H9 (cell line): ENCODE results near the gene PTGER4. TPM values are rescaled to one million over a fixed set of nuclear protein-coding genes. Genes with fewer than 3 reads are reported as not detected.
"Not testable (repeated sequence)": the region's sequence is repeated elsewhere in the genome, so short reads cannot be mapped to it uniquely, and the experiment has no call there.

Experiments
- DNase-seq: peaks from one replicate; pipeline ENCODE4 v3.0.0-alpha.2; 2017
- H2AFZ ChIP-seq: one replicate; pipeline ENCODE4 v1.6.1; 2013; ENCODE audit warnings: mild to moderate bottlenecking, low read length, control low read depth, moderate library complexity
- H2AK5ac ChIP-seq: 2 replicates; pipeline ENCODE4 v1.6.1; 2013; ENCODE audit warnings: low read length, control low read depth, mixed read lengths; ENCODE audit not compliant: insufficient read length
- H2BK120ac ChIP-seq: one replicate; pipeline ENCODE4 v1.6.1; 2013; ENCODE audit warnings: low read depth, mild to moderate bottlenecking, low read length, control low read depth, inconsistent platforms; ENCODE audit not compliant: poor library complexity, severe bottlenecking
- H2BK12ac ChIP-seq: 2 replicates; pipeline ENCODE4 v1.6.1; 2013; ENCODE audit warnings: low read length, control low read depth, mixed read lengths, low read depth; ENCODE audit not compliant: insufficient read length
- H2BK15ac ChIP-seq: 2 replicates; pipeline ENCODE4 v1.6.1; 2013; ENCODE audit warnings: low read depth, low read length, control low read depth
- H2BK20ac ChIP-seq: one replicate; pipeline ENCODE4 v1.6.1; 2013; ENCODE audit warnings: low read depth, mild to moderate bottlenecking, low read length, control low read depth, inconsistent platforms; ENCODE audit not compliant: poor library complexity, severe bottlenecking
- H2BK5ac ChIP-seq: 2 replicates; pipeline ENCODE4 v1.6.1; 2013; ENCODE audit warnings: low read length, control low read depth, mixed read lengths; ENCODE audit not compliant: insufficient read length
- H3K14ac ChIP-seq: 2 replicates; pipeline ENCODE4 v1.6.1; 2013; ENCODE audit warnings: low read length, control low read depth; ENCODE audit not compliant: insufficient read depth
- H3K18ac ChIP-seq: 2 replicates; pipeline ENCODE4 v1.6.1; 2013; ENCODE audit warnings: low read depth, mild to moderate bottlenecking, mixed read lengths, low read length, control low read depth; ENCODE audit not compliant: insufficient read length
- H3K23ac ChIP-seq: 2 replicates; pipeline ENCODE4 v1.6.1; 2013; ENCODE audit warnings: low read length, control low read depth, mixed read lengths, low read depth; ENCODE audit not compliant: insufficient read length
- H3K23me2 ChIP-seq: 2 replicates; pipeline ENCODE4 v1.6.1; 2013; ENCODE audit warnings: low read depth, mild to moderate bottlenecking, mixed read lengths, low read length, control low read depth; ENCODE audit not compliant: insufficient read length, poor library complexity, severe bottlenecking
- H3K27ac ChIP-seq: 2 replicates; pipeline ENCODE4 v1.5.1; 2013; ENCODE audit warnings: low read length, control low read depth, mixed read lengths, low read depth; ENCODE audit not compliant: insufficient read length
- H3K27me3 ChIP-seq: 2 replicates; pipeline ENCODE4 v1.6.1; 2013; ENCODE audit warnings: low read length, control low read depth, inconsistent platforms; ENCODE audit not compliant: insufficient read depth
- H3K4ac ChIP-seq: 2 replicates; pipeline ENCODE4 v1.6.1; 2013; ENCODE audit warnings: low read depth, mild to moderate bottlenecking, control low read depth, inconsistent platforms, low read length, moderate library complexity
- H3K4me1 ChIP-seq: 2 replicates; pipeline ENCODE4 v1.6.1; 2013; ENCODE audit warnings: low read length, control low read depth, inconsistent platforms; ENCODE audit not compliant: insufficient read depth
- H3K4me2 ChIP-seq: 2 replicates; pipeline ENCODE4 v1.6.1; 2013; ENCODE audit warnings: low read length, control low read depth, mixed read lengths; ENCODE audit not compliant: insufficient read length, insufficient read depth
- H3K56ac ChIP-seq: 2 replicates; pipeline ENCODE4 v1.6.1; 2013; ENCODE audit warnings: low read depth, mild to moderate bottlenecking, mixed read lengths, low read length, control low read depth; ENCODE audit not compliant: insufficient read length
- H3K79me1 ChIP-seq: 2 replicates; pipeline ENCODE4 v1.6.1; 2013; ENCODE audit warnings: low read depth, mild to moderate bottlenecking, moderate library complexity, low read length, control low read depth, inconsistent platforms; ENCODE audit not compliant: insufficient read depth, poor library complexity, severe bottlenecking
- H3K79me2 ChIP-seq: 2 replicates; pipeline ENCODE4 v1.6.1; 2013; ENCODE audit warnings: low read length, control low read depth, inconsistent platforms; ENCODE audit not compliant: insufficient read depth
- H3K9ac ChIP-seq: 2 replicates; pipeline ENCODE4 v1.6.1; 2013; ENCODE audit warnings: low read length, control low read depth, mixed read lengths; ENCODE audit not compliant: insufficient read length; ENCODE audit errors: extremely low read depth
- H3K9me3 ChIP-seq: one replicate; pipeline ENCODE4 v1.6.1; 2013; ENCODE audit warnings: low read depth, low read length, inconsistent platforms; ENCODE audit not compliant: control insufficient read depth
- H3T11ph ChIP-seq: one replicate; pipeline ENCODE4 v1.6.1; 2013; ENCODE audit warnings: mild to moderate bottlenecking, low read length, control low read depth, inconsistent platforms
- H4K20me1 ChIP-seq: one replicate; pipeline ENCODE4 v1.6.1; 2013; ENCODE audit not compliant: control insufficient read depth, insufficient read length, insufficient read depth
- H4K5ac ChIP-seq: 2 replicates; pipeline ENCODE4 v1.6.1; 2013; ENCODE audit warnings: low read depth, mild to moderate bottlenecking, mixed read lengths, low read length, control low read depth; ENCODE audit not compliant: insufficient read length
- H4K8ac ChIP-seq: replicated peaks from 2 replicates; pipeline ENCODE4 v1.6.1; 2013; ENCODE audit warnings: low read length, control low read depth, mixed read lengths, low read depth; ENCODE audit not compliant: insufficient read length
- H4K91ac ChIP-seq: 2 replicates; pipeline ENCODE4 v1.6.1; 2013; ENCODE audit warnings: low read depth, mild to moderate bottlenecking, moderate library complexity, mixed read lengths, low read length, control low read depth; ENCODE audit not compliant: insufficient read length
- H3K27ac Mint-ChIP-seq, 3 experiments: 2 replicates in 2 of 3; 3 replicates in 1 of 3; pipeline ENCODE4 v1.8.0; 2020 to 2021; ENCODE audit warnings: mixed read lengths in 3 of 3, mild to moderate bottlenecking in 1 of 3, moderate library complexity in 1 of 3
- H3K27me3 Mint-ChIP-seq: 2 replicates; pipeline ENCODE4 v1.8.0; 2021; ENCODE audit warnings: low read depth, mild to moderate bottlenecking, moderate library complexity, mixed read lengths
- H3K36me3 Mint-ChIP-seq, 3 experiments: 2 replicates in 2 of 3; 3 replicates in 1 of 3; pipeline ENCODE4 v1.8.0; 2020 to 2021; ENCODE audit warnings: low read depth in 3 of 3, mixed read lengths in 3 of 3; ENCODE audit not compliant: insufficient read depth in 1 of 3
- H3K4me1 Mint-ChIP-seq, 2 experiments: 2 replicates each; pipeline ENCODE4 v1.8.0; 2020; ENCODE audit warnings: mixed read lengths in 2 of 2
- H3K4me3 Mint-ChIP-seq, 2 experiments: 2 replicates in 1 of 2; 3 replicates in 1 of 2; pipeline ENCODE4 v1.8.0; 2020 to 2021; ENCODE audit warnings: mild to moderate bottlenecking in 2 of 2, mixed read lengths in 2 of 2, moderate library complexity in 1 of 2
- H3K9me3 Mint-ChIP-seq, 2 experiments: 2 replicates in 1 of 2; 3 replicates in 1 of 2; pipeline ENCODE4 v1.8.0; 2020; ENCODE audit warnings: mild to moderate bottlenecking in 2 of 2, mixed read lengths in 2 of 2, moderate library complexity in 1 of 2
- WGBS: extraction: QIAGEN DNeasy Blood & Tissue Kit; methylation state at CpG from one replicate; pipeline ENCODE4 v1.1.7; 2013; ENCODE audit warnings: missing lambda C conversion rate, low lambda C conversion rate, mixed read lengths; ENCODE audit not compliant: insufficient read length; ENCODE audit errors: extremely low coverage; 5-methylcytosine and 5-hydroxymethylcytosine counted together
- total RNA-seq: library from RNA; stranded (reverse); gene quantifications from 2 replicates; pipeline ENCODE4 v1.2.1, GENCODE V29; 2021
- TF ChIP-seq, protein P1 (sequence below): fragments of 200-600 bp; sonication (generic); conservative IDR thresholded peaks from 3 replicates; pipeline ENCODE4 v1.8.0; 2021; ENCODE audit warnings: antibody characterized with exemption, mild to moderate bottlenecking

PTGER4 gene
- total RNA-seq, 1 experiment from 2014 or later, result 0.35 TPM

DNA sequence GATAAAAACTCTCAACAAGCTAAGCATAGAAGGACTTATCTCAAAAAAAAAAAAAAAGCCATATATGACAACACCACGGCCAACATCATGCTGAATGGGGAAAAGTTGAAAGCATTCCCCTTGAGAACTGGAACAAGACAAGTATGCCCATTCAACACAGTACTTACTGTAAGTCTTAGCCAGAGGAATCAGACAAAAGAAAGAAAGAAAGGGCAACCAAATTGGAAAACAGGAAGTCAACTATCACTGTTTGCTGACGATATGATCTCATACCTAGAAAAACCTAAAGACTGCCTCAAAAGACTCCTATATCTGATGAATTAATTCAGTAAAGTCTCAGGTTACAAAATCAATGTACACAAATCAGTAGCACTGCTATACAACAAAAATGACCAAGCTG, 24.6 kb upstream of the PTGER4 start:
- Histone ChIP-seq H2AK5ac (no peak overlapping the region), H3T11ph (no peak overlapping the region), H3K14ac (no peak overlapping the region), H3K27ac (no peak overlapping the region), H3K4ac (no peak overlapping the region), H3K9ac (no peak overlapping the region), H3K4me2 (no peak overlapping the region), H3K27me3 (no peaks in the 10 kb centered on the region), H4K20me1 (no peaks in the 10 kb centered on the region), H2BK12ac (no peak overlapping the region), H3K56ac (no peak overlapping the region), H4K8ac (no peak overlapping the region), H3K18ac (no peak overlapping the region), H2BK20ac (no peak overlapping the region), H2AFZ (no peak overlapping the region), H3K4me1 (no peaks in the 10 kb centered on the region), H3K79me2 (no peaks in the 10 kb centered on the region), H2BK120ac (no peak overlapping the region), H2BK5ac (no peak overlapping the region), H2BK15ac (no peak overlapping the region), H3K23me2 (no peaks in the 10 kb centered on the region), H3K9me3 (no peaks in the 10 kb centered on the region), H3K79me1 (no peaks in the 10 kb centered on the region), H3K23ac (no peak overlapping the region), H4K5ac (no peak overlapping the region), H4K91ac (no peak overlapping the region)
- Mint-ChIP-seq H3K36me3 (no peaks in the 10 kb centered on the region), H3K9me3 (no peaks in the 10 kb centered on the region), H3K27me3 (peaks cover 3% of the 10 kb centered on the region; the same call in 1 of the 2 replicates), H3K27ac (no peak overlapping the region), H3K4me1 (no peaks in the 10 kb centered on the region), H3K4me3 (no peak overlapping the region)
- TF ChIP-seq, protein P1, sequence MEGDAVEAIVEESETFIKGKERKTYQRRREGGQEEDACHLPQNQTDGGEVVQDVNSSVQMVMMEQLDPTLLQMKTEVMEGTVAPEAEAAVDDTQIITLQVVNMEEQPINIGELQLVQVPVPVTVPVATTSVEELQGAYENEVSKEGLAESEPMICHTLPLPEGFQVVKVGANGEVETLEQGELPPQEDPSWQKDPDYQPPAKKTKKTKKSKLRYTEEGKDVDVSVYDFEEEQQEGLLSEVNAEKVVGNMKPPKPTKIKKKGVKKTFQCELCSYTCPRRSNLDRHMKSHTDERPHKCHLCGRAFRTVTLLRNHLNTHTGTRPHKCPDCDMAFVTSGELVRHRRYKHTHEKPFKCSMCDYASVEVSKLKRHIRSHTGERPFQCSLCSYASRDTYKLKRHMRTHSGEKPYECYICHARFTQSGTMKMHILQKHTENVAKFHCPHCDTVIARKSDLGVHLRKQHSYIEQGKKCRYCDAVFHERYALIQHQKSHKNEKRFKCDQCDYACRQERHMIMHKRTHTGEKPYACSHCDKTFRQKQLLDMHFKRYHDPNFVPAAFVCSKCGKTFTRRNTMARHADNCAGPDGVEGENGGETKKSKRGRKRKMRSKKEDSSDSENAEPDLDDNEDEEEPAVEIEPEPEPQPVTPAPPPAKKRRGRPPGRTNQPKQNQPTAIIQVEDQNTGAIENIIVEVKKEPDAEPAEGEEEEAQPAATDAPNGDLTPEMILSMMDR, result no peak
- DNase-seq, result no peak
- WGBS, result no CpG with 5 or more reads among the region's 2 CpGs

DNA sequence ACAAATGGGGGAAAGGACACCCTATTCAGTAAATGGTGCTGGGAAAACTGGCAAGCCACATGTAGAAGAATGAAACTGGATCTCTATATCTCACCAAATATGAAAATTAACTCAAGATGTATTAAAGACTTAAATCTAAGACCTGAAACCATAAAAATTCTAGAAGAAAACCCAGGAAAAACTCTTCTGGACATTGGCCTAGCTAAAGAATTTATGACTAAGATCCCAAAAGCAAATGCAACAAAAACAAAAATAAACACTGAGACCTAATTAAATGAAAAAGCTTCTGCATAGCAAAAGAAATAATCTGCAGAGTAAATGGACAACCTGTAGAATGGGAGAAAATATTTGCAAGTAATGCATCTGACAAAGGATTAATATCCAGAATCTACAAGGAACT, 23.6 kb upstream of the PTGER4 start:
- not testable (repeated sequence) for DNase-seq, H4K20me1 ChIP-seq, H4K91ac ChIP-seq, H3K27ac ChIP-seq, H3K27me3 ChIP-seq, H3K23ac ChIP-seq, H2BK12ac ChIP-seq, H2AK5ac ChIP-seq, H3K9me3 Mint-ChIP-seq, H2BK20ac ChIP-seq, H3K79me1 ChIP-seq, H3K4ac ChIP-seq, H3K4me3 Mint-ChIP-seq, H3K56ac ChIP-seq, H3K4me2 ChIP-seq, H3T11ph ChIP-seq, H3K36me3 Mint-ChIP-seq, H2AFZ ChIP-seq, H2BK5ac ChIP-seq, H3K18ac ChIP-seq, H3K79me2 ChIP-seq, H4K5ac ChIP-seq, H3K27ac Mint-ChIP-seq, H3K4me1 ChIP-seq, H3K27me3 Mint-ChIP-seq, H3K9me3 ChIP-seq, H2BK15ac ChIP-seq, H3K23me2 ChIP-seq, H3K4me1 Mint-ChIP-seq, H2BK120ac ChIP-seq, H3K14ac ChIP-seq, H4K8ac ChIP-seq, H3K9ac ChIP-seq
